Stimulated activated memory B cell treated with anti-CD40 and anti-IgM and Interleukin-4, amounts not matched to agents 10 μg/mL and 1 μg/mL and 100 μg/mL, for 72 hours (primary cell): Measurements from ENCODE around the gene LYRM1.
"Not testable (repeated sequence)": the region's sequence is repeated elsewhere in the genome, so short reads cannot be mapped to it uniquely, and the experiment has no call there.

Source experiments
- ATAC-seq: fragments of 150-1000 bp; cut with Tn5 transposase; 2 replicates; pipeline ENCODE4 v1.10.0; 2021
- H3K27ac Mint-ChIP-seq: one replicate; pipeline ENCODE4 v1.8.0; 2022; ENCODE audit warnings: mild to moderate bottlenecking, mixed read lengths
- H3K27me3 Mint-ChIP-seq: one replicate; pipeline ENCODE4 v1.8.0; 2022; ENCODE audit warnings: mixed read lengths
- H3K36me3 Mint-ChIP-seq: one replicate; pipeline ENCODE4 v1.8.0; 2022; ENCODE audit warnings: mixed read lengths
- H3K4me1 Mint-ChIP-seq: one replicate; pipeline ENCODE4 v1.8.0; 2022; ENCODE audit warnings: mixed read lengths
- H3K4me3 Mint-ChIP-seq: one replicate; pipeline ENCODE4 v1.8.0; 2022; ENCODE audit warnings: mild to moderate bottlenecking, moderate library complexity, mixed read lengths
- H3K9me3 Mint-ChIP-seq: one replicate; pipeline ENCODE4 v1.8.0; 2022; ENCODE audit warnings: mixed read lengths

Gene LYRM1, protein sequence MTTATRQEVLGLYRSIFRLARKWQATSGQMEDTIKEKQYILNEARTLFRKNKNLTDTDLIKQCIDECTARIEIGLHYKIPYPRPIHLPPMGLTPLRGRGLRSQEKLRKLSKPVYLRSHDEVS

DNA sequence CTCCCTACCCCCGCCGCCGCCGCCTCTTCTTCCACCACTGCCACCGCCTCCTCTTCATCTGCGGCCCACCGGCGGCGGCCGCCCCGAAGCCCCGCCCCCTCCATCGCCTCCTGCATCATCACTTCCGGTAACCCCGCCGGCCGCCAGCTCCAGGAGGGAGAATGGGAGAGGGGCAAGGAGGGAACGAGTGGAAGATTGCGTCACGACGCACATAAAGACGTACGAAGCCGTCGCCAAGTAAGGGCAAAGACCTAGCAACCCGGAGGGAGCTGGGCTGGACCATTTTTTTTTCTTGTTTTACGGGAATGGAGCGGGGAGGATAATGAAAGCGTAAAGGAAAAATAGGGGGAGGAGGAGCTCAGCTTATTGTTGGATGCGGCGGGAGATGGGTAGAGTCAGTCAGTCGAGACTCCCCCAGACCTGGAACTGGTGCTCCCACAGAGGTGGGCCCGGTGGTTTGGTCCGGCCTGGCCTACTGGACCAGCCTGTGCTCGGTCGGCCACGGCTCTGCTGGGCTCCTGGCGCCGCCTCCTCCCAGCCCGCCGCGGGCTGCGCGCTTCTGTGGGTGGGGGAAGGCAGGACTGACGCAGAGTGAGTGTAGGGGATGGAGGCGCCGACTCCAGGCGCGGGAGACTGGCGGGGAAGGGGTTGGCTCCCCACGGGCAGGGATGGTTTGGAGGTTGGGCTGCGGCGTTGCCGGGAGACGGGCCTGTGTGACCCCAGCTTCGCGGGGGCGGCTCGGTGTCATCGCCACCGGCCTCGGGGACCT, at the start of gene LYRM1, which contains the start of gene DCUN1D3:
Gene LYRM1, plus strand, starts transcription at position 473 of the 769 bp plus-strand sequence. CDS start 14,785 bp downstream, outside the sequence.
Gene DCUN1D3, minus strand, starts transcription at position 60 of the 769 bp plus-strand sequence. CDS start 37,820 bp downstream, outside the sequence.
- H3K4me3 Mint-ChIP-seq = peak within 1 kb of the TSS; percentile 83
- H3K27me3 Mint-ChIP-seq = no peaks in the 10 kb centered on the region
- ATAC-seq = peak; percentile 91
- H3K4me1 Mint-ChIP-seq = peaks cover 61% of the 10 kb centered on the region
- peak within 1 kb of the TSS; percentile 94 for H3K27ac Mint-ChIP-seq
- peaks cover 3% of the 10 kb centered on the region for H3K36me3 Mint-ChIP-seq
- H3K9me3 Mint-ChIP-seq = no peaks in the 10 kb centered on the region

GRCh38 chr16:20850981-20851380, 49.6 kb upstream of the LYRM1 start:
- Mint-ChIP-seq H3K27me3 (no peaks in the 10 kb centered on the region), H3K9me3 (no peaks in the 10 kb centered on the region), H3K4me3 (no peak overlapping the region), H3K36me3 (peaks cover 11% of the 10 kb centered on the region), H3K4me1 (peaks cover 5% of the 10 kb centered on the region), H3K27ac (no peak overlapping the region)
- no peak for ATAC-seq

- no peak for ATAC-seq
- Mint-ChIP-seq H3K9me3 (no peaks in the 10 kb centered on the region), H3K27me3 (no peaks in the 10 kb centered on the region), H3K36me3 (peaks cover 14% of the 10 kb centered on the region), H3K4me1 (peaks cover 5% of the 10 kb centered on the region), H3K27ac (no peak overlapping the region), H3K4me3 (no peak overlapping the region)
These were observed 49.0 kb upstream of the LYRM1 start for GRCh38 chr16:20851601-20852000.

DNA sequence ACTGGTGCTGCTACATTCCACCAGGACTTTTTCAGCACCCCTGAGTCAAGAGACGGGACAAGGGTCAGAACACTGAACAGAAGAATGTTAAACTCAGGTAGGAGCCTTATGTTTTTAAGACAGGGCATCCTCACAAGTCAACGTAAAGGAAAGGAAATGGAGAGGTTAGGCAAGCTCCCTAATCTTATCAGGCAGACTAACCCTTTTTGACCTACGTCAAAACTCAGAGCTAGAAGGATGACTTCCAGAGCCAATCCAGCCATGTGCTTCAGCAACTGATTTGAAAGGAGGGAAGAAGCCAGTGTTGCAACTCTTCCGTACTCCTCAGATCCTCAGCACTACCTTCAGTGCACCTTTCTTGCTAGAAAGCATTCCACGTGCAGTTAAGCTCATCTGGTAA, 47.4 kb upstream of the LYRM1 start:
- Mint-ChIP-seq H3K4me1 (peaks cover 5% of the 10 kb centered on the region), H3K4me3 (no peak overlapping the region), H3K9me3 (no peaks in the 10 kb centered on the region), H3K36me3 (peaks cover 21% of the 10 kb centered on the region), H3K27me3 (no peaks in the 10 kb centered on the region), H3K27ac (no peak overlapping the region)
- no peak for ATAC-seq

GRCh38 chr16:20853981-20854620, 46.5 kb upstream of the LYRM1 start:
- H3K9me3 Mint-ChIP-seq = no peaks in the 10 kb centered on the region
- ATAC-seq = no peak
- peaks cover 21% of the 10 kb centered on the region for H3K36me3 Mint-ChIP-seq
- H3K4me3 Mint-ChIP-seq = no peak overlapping the region
- H3K27ac Mint-ChIP-seq = no peak overlapping the region
- no peaks in the 10 kb centered on the region for H3K27me3 Mint-ChIP-seq
- H3K4me1 Mint-ChIP-seq = peaks cover 5% of the 10 kb centered on the region

DNA sequence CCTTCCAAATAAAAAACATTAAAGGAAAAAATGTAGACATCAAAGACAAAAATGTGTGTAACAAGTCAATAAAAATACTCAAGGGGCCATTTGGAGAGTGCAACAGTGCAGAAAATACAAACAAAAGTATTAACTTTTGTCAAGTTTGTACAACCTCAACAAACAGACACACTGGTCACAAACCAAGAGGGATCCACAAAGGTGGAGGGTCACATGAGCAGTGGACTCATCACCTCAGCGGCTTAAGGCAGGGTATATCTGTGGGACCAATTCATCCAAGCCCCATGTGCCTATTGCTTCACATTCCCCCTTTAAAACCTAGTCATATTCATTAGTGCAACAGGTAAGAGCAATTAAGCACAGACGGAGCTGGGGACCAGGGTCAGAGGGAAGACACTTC, 45.6 kb upstream of the LYRM1 start:
- no peak for ATAC-seq
- Mint-ChIP-seq H3K27ac (no peak overlapping the region), H3K36me3 (peaks cover 29% of the 10 kb centered on the region), H3K27me3 (no peaks in the 10 kb centered on the region), H3K4me1 (peaks cover 3% of the 10 kb centered on the region), H3K9me3 (no peaks in the 10 kb centered on the region), H3K4me3 (no peak overlapping the region)

DNA sequence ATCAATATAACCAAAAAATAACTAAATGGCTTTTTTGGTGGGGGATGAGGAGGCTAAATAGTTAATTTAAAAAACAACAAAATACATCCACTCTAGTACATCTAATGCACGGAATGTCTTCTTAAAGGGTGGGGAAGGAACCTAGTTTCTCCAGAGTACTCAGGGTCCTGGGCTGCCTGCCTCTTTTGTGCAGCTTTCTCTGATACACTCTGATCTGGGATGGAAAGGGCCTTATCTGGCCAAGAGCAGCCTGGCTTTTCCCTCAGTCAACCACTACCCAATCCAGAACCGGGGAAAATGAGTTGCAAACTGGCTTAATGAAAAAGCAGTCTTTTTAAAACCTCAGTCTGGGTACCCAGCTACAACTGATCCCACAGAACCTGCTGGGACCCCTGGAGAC, 43.3 kb upstream of the LYRM1 start:
- Mint-ChIP-seq H3K27me3 (no peaks in the 10 kb centered on the region), H3K9me3 (no peaks in the 10 kb centered on the region), H3K4me3 (no peak overlapping the region), H3K36me3 (peaks cover 52% of the 10 kb centered on the region), H3K4me1 (no peaks in the 10 kb centered on the region), H3K27ac (no peak overlapping the region)
- no peak for ATAC-seq

DNA sequence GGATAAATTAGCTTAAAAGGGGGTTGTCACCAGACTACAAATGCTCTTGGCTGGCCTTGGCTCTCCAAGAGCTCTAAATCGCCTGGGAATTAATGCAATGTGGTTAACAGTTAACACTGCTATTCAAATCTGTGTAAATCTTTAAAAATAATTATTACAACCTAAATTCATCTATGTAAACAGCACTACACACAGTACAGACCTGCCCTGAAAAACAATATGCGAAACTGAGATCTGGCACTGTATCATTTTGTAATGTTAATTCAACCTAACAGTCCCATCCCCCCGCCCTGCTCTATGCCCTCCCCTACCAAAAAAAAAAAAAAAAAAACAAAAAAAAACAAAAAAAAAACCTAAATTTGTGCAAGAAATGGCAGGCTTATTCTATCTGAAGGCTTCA, 41.3 kb upstream of the LYRM1 start:
- Mint-ChIP-seq H3K27ac (no peak overlapping the region), H3K36me3 (peaks cover 55% of the 10 kb centered on the region), H3K4me1 (peaks cover 8% of the 10 kb centered on the region), H3K27me3 (no peaks in the 10 kb centered on the region), H3K9me3 (no peaks in the 10 kb centered on the region), H3K4me3 (no peak overlapping the region)
- ATAC-seq = no peak

DNA sequence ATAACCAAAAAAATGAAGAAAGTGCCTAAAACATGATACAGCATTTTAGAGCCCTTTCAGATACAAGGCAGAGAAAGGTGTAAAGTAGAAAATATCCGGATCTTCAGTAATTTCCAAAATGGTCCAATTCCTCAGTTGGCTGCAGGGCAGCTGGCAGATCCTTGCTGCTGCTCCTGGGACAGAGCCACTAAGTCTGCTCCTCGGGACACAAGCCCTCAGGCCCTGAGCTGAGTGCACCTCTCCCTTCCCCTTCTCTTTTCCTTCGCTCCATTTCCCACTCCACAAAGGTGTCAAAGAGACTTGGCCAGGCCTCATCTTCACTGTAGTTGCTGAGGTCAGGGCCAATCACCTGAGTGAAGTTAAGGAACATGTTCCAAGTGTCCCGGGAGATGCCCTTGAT, 40.9 kb upstream of the LYRM1 start:
- ATAC-seq = no peak
- peaks cover 55% of the 10 kb centered on the region for H3K36me3 Mint-ChIP-seq
- H3K4me1 Mint-ChIP-seq = peaks cover 13% of the 10 kb centered on the region
- no peaks in the 10 kb centered on the region for H3K27me3 Mint-ChIP-seq
- H3K9me3 Mint-ChIP-seq = no peaks in the 10 kb centered on the region
- no peak overlapping the region for H3K27ac Mint-ChIP-seq
- no peak overlapping the region for H3K4me3 Mint-ChIP-seq

DNA sequence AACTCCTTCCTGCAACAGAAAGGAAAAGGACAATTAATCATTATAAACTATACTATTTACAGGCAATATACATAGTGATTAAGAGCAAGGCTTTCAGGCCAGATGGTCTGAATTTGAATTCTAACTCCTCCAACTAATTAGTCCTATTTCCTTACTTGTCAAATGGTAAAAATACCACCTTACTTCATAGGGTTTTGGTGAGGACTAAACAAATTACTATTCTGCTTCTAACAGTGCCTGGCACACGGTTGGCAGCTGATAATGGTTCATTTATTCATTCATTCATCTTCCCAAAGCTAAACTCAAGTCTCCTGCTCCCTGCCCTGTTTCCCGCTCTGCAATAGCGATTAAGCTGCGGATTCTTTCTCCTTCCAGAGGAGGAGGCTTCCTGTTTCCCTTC, 40.2 kb upstream of the LYRM1 start:
- Mint-ChIP-seq H3K36me3 (peaks cover 49% of the 10 kb centered on the region), H3K4me3 (no peak overlapping the region)
- no peak for ATAC-seq

GRCh38 chr16:20860995-20861394, 39.6 kb upstream of the LYRM1 start:
- Mint-ChIP-seq H3K36me3 (peaks cover 44% of the 10 kb centered on the region), H3K4me1 (peaks cover 21% of the 10 kb centered on the region)
- H3K27me3 Mint-ChIP-seq, ATAC-seq, H3K4me3 Mint-ChIP-seq, H3K9me3 Mint-ChIP-seq, H3K27ac Mint-ChIP-seq: not testable (repeated sequence)

More for the DNA sequence above, 40.2 kb upstream of the LYRM1 start:
- H3K27me3 Mint-ChIP-seq = no peaks in the 10 kb centered on the region
- H3K27ac Mint-ChIP-seq = no peak overlapping the region
- H3K4me1 Mint-ChIP-seq = peaks cover 16% of the 10 kb centered on the region
- H3K9me3 Mint-ChIP-seq = no peaks in the 10 kb centered on the region

DNA sequence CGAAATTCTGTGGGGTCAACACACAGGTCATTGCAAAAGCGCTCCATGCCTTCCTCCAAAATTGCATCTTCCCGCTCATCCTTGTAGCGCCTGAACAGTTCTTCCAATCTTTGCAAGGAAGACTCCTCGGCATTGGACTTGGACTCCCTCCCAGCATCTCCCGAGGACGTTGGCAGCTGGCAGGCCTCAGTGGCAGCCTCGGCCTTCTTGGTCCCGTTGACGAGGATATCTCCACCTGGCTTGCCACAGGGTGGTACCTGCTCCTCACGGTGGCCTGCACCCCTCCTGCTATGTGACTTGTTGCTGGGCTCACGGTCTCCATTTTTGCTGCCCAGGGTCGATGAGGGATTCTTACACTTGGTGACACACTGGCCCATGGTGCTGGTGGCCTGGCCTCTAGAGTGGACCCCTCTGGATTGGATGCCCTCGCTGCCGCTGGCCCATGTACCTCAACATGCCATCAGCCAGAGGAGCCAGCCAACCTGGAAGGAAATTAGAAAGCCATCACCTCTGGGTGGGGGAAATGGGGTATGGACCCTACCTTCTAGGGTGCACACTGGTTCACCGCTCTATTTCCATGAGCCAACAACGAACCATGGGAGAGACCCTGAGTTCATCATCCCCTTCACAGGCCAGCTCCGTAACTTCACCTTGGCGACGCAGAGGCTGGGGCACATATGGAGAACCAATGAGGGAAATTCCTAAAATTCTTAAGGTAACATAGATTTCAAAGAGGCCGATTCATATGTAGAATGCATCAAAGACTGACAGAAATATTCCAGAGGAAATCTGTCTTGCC, 38.2 kb upstream of the LYRM1 start:
- H3K27ac Mint-ChIP-seq = no peak overlapping the region
- no peak for ATAC-seq
- peaks cover 45% of the 10 kb centered on the region for H3K36me3 Mint-ChIP-seq
- no peaks in the 10 kb centered on the region for H3K27me3 Mint-ChIP-seq
- no peaks in the 10 kb centered on the region for H3K9me3 Mint-ChIP-seq
- peaks cover 31% of the 10 kb centered on the region for H3K4me1 Mint-ChIP-seq
- H3K4me3 Mint-ChIP-seq = no peak overlapping the region

- not testable (repeated sequence) for ATAC-seq, H3K27me3 Mint-ChIP-seq, H3K4me3 Mint-ChIP-seq, H3K9me3 Mint-ChIP-seq, H3K27ac Mint-ChIP-seq
- peaks cover 50% of the 10 kb centered on the region for H3K36me3 Mint-ChIP-seq
- H3K4me1 Mint-ChIP-seq = peaks cover 45% of the 10 kb centered on the region
These were observed 36.2 kb upstream of the LYRM1 start for GRCh38 chr16:20864376-20864775.

DNA sequence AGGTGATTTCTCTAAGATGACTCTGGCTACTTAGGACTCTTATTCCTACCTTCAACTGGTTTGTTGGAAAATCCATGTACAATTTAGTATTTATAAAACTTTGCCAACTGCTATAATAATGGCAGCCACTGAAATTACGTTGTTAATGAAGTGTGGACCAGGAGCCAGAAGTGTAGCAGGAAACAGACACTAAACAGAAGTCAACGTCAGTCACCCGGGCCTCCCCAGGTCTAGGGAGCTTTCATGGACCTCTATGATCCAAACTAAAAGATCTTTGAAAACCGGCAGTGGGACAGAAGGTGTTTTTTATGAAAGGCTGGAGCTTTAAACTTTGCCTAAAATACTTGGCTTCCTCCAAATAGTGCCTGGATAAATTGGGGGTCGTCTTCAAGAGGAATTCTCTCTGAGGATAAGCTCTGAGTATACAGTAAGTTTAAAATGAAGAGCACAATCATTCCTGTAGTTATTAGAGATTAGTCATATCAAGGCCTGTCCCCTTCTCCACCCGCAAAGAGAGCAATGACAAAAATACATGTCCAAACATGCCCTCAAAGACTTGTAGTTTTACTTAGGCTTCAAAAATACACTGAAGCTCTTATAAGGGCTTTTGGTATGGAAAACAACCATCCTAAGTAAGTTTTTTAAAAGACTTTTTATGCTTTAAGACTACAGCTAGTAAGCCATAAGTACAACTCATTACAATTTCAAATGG, 35.0 kb upstream of the LYRM1 start:
- Mint-ChIP-seq H3K36me3 (peaks cover 38% of the 10 kb centered on the region), H3K9me3 (no peaks in the 10 kb centered on the region), H3K4me3 (no peak overlapping the region), H3K27me3 (no peaks in the 10 kb centered on the region), H3K4me1 (peaks cover 45% of the 10 kb centered on the region), H3K27ac (peak overlapping the region; percentile 28)
- ATAC-seq = no peak
